HCT116 (cell line): ENCODE measurements around the gene IER3IP1. TPM values are rescaled to one million over a fixed set of nuclear protein-coding genes. Genes with fewer than 3 reads are reported as not detected.
A peak's percentile ranks its signal among the peaks of the same experiment; 100 is the strongest.

Experiments
- ATAC-seq: fragments of 200-7000 bp; cut with Tn5 transposase; 2 replicates; pipeline ENCODE4 v1.9.1; 2020; ENCODE audit warnings: mild to moderate bottlenecking, moderate library complexity
- BruUV-seq: library from RNA; stranded (reverse); fragments of 400-500 nt; replicated peaks from 2 replicates; lab custom pipeline; 2021; lab: Mats Ljungman, UMichigan
- CTCF ChIA-PET: fragments of 300-600 bp; sonication (Branson Sonifier 250); formaldehyde crosslinking; loops from one replicate; lab custom pipeline; 2021; ENCODE audit warnings: antibody characterized with exemption; lab: Charles Lee
- POLR2A ChIA-PET: fragments of 300-600, 350-600 bp; sonication (Branson Sonifier 250); formaldehyde crosslinking; loops from one replicate; lab custom pipeline; 2021; ENCODE audit warnings: antibody characterized with exemption; lab: Charles Lee
- RAD21 ChIA-PET, 2 experiments: fragments of 300-600 bp; sonication (Branson Sonifier 250); formaldehyde crosslinking; loops; one replicate each; lab custom pipeline; 2023; ENCODE audit warnings: low total read pairs in 2 of 2; ENCODE audit not compliant: uncharacterized antibody in 2 of 2, unreplicated experiment in 2 of 2, low non-redundant PET in 1 of 2; lab: Charles Lee
- DNase-seq: peaks from one replicate; pipeline ENCODE4 v3.0.0-alpha.2; 2010; ENCODE audit warnings: low read depth, low spot score
- H2AFZ ChIP-seq: fragments of 200-600 bp; shearing (Covaris generic), sonication (generic); 2 replicates; pipeline ENCODE4 v1.6.1; 2017; ENCODE audit warnings: low read depth, mixed run types, mixed read lengths, antibody characterized with exemption, low read length; ENCODE audit not compliant: poor library complexity, severe bottlenecking
- H3K27ac ChIP-seq: 2 replicates; pipeline ENCODE4 v1.5.1; 2012; ENCODE audit warnings: low read depth, low read length
- H3K27me3 ChIP-seq: fragments of 200-600 bp; sonication (generic); 2 replicates; pipeline ENCODE4 v1.6.1; 2016; ENCODE audit warnings: mixed run types, low read length, mixed read lengths; ENCODE audit not compliant: insufficient read depth
- H3K36me3 ChIP-seq, 2 experiments: fragments of 200-500 bp in 1 of 2; fragments of 200-600 bp in 1 of 2; sonication (Bioruptor generic) in 1 of 2; sonication (generic) in 1 of 2; 2 replicates each; pipeline versions ENCODE4 v1.5.1 to v1.6.1; 2014 to 2016; ENCODE audit warnings: low read length in 2 of 2, inconsistent platforms in 1 of 2, mixed read lengths in 1 of 2, mixed run types in 1 of 2; ENCODE audit not compliant: insufficient read depth in 2 of 2, control insufficient read depth in 1 of 2
- H3K4me1 ChIP-seq, 2 experiments: fragments of 200-600 bp in 1 of 2; sonication (generic) in 1 of 2; 2 replicates each; pipeline versions ENCODE4 v1.5.1 to v1.6.1; 2012 to 2017; ENCODE audit warnings: low read length in 2 of 2, inconsistent platforms in 1 of 2, mild to moderate bottlenecking in 1 of 2, mixed read lengths in 1 of 2, mixed run types in 1 of 2, moderate library complexity in 1 of 2; ENCODE audit not compliant: insufficient read depth in 2 of 2, control insufficient read depth in 1 of 2
- H3K4me2 ChIP-seq: fragments of 200-600 bp; sonication (generic); 2 replicates; pipeline ENCODE4 v1.6.1; 2017; ENCODE audit warnings: mixed run types, low read length, mixed read lengths
- H3K4me3 ChIP-seq, 2 experiments: fragments of 200-600 bp in 1 of 2; sonication (generic) in 1 of 2; replicated peaks in 1 of 2; 2 replicates each; pipeline ENCODE4 v1.5.1; 2011 to 2016; ENCODE audit warnings: low read length in 2 of 2, control low read depth in 1 of 2, low read depth in 1 of 2, mild to moderate bottlenecking in 1 of 2, mixed read lengths in 1 of 2, mixed run types in 1 of 2
- H3K79me2 ChIP-seq: fragments of 200-600 bp; sonication (generic); 2 replicates; pipeline ENCODE4 v1.6.1; 2017; ENCODE audit warnings: mild to moderate bottlenecking, mixed run types, low read length, moderate library complexity, mixed read lengths; ENCODE audit not compliant: insufficient read depth
- H3K9ac ChIP-seq: fragments of 200-600 bp; sonication (generic); 2 replicates; pipeline ENCODE4 v1.6.1; 2016; ENCODE audit warnings: low read length, mixed read lengths
- H3K9me2 ChIP-seq: fragments of 200-600 bp; sonication (generic), shearing (Covaris generic); 2 replicates; pipeline ENCODE4 v1.6.1; 2017; ENCODE audit warnings: mixed run types, mild to moderate bottlenecking, moderate library complexity; ENCODE audit not compliant: insufficient read depth
- H3K9me3 ChIP-seq, 2 experiments: fragments of 200-500 bp in 1 of 2; fragments of 200-600 bp in 1 of 2; sonication (Bioruptor generic) in 1 of 2; sonication (generic) in 1 of 2; 2 replicates each; pipeline ENCODE4 v1.6.1; 2014 to 2017; ENCODE audit warnings: low read length in 2 of 2, mixed read lengths in 2 of 2, inconsistent platforms in 1 of 2, low read depth in 1 of 2, mild to moderate bottlenecking in 1 of 2, mixed run types in 1 of 2, moderate library complexity in 1 of 2; ENCODE audit not compliant: control insufficient read depth in 1 of 2, insufficient read depth in 1 of 2
- H4K20me1 ChIP-seq: fragments of 200-600 bp; sonication (generic), shearing (Covaris generic); 2 replicates; pipeline ENCODE4 v1.6.1; 2017; ENCODE audit warnings: mixed run types, mild to moderate bottlenecking, moderate library complexity; ENCODE audit not compliant: insufficient read depth
- CBX3 ChIP-seq: IDR thresholded peaks from 2 replicates; pipeline ENCODE4 v1.6.1; 2012; ENCODE audit warnings: low read depth
- CTCF ChIP-seq, 3 experiments: fragments of 200-600 bp in 1 of 3; sonication (generic) in 1 of 3; IDR thresholded peaks in 2 of 3; conservative IDR thresholded peaks in 1 of 3; 2 replicates each; pipeline ENCODE4 v1.5.1; 2012 to 2017; ENCODE audit warnings: low read depth in 2 of 3, low read length in 2 of 3, antibody characterized with exemption in 1 of 3, borderline replicate concordance in 1 of 3, control low read depth in 1 of 3, mild to moderate bottlenecking in 1 of 3, mixed read lengths in 1 of 3, mixed run types in 1 of 3, moderate library complexity in 1 of 3; ENCODE audit not compliant: insufficient read depth in 1 of 3
- MAX ChIP-seq: IDR thresholded peaks from 2 replicates; pipeline ENCODE4 v1.6.1; 2012
- POLR2A ChIP-seq: IDR thresholded peaks from 2 replicates; pipeline ENCODE4 v1.7.0; 2011; ENCODE audit warnings: borderline replicate concordance; ENCODE audit not compliant: insufficient read depth, insufficient read length; ENCODE audit errors: extremely low read depth
- POLR2AphosphoS5 ChIP-seq: IDR thresholded peaks from 2 replicates; pipeline ENCODE4 v1.6.1; 2011; ENCODE audit warnings: mild to moderate bottlenecking, low read depth, low read length, moderate library complexity
- RAD21 ChIP-seq: IDR thresholded peaks from 2 replicates; pipeline ENCODE4 v1.6.1; 2012; ENCODE audit warnings: low read depth, mild to moderate bottlenecking
- REST ChIP-seq: IDR thresholded peaks from 2 replicates; pipeline ENCODE4 v1.6.1; 2012; ENCODE audit warnings: low read depth
- SP1 ChIP-seq: IDR thresholded peaks from 2 replicates; pipeline ENCODE4 v1.6.1; 2012; ENCODE audit warnings: low read depth
- TCF7L2 ChIP-seq: IDR thresholded peaks from 2 replicates; pipeline ENCODE4 v1.7.0; 2011; ENCODE audit warnings: borderline replicate concordance, inconsistent platforms; ENCODE audit not compliant: insufficient read depth, insufficient read length; ENCODE audit errors: extremely low read depth
- YY1 ChIP-seq: IDR thresholded peaks from 2 replicates; pipeline ENCODE4 v1.6.1; 2011; ENCODE audit warnings: low read length, low read depth, moderate library complexity, mild to moderate bottlenecking; ENCODE audit not compliant: insufficient replicate concordance; ENCODE audit errors: extremely low read depth
- ZFX ChIP-seq: fragments of 450-650 bp; IDR thresholded peaks from 2 replicates; pipeline ENCODE4 v1.6.1; 2017
- intact Hi-C: fragments of 100-400 bp; cut with micrococcal nuclease; formaldehyde crosslinking; loops from 2 replicates; pipeline ENCODE4 v1.10.0; 2022
- total RNA-seq: library from RNA; stranded (reverse); gene quantifications from one replicate; pipeline ENCODE4 v1.2.1, GENCODE V29; 2021; ENCODE audit not compliant: unreplicated experiment

The IER3IP1 gene
- total RNA-seq, 1 experiment from 2014 or later, result 12.0 TPM

- no peaks in the 10 kb centered on the region for H3K79me2 ChIP-seq
- H3K4me2 ChIP-seq, result no peak overlapping the region
- no peak for DNase-seq
- intact Hi-C loops, result no loop called here
- ChIA-PET CTCF (interaction anchor here (1.3 kb wide), 1 partner anchor 13 kb away, joined by 3 read pairs; no protein-coding TSS in a partner anchor), RAD21 (no interaction called here), POLR2A (no interaction called here)
- no peaks in the 10 kb centered on the region for H4K20me1 ChIP-seq
- no peaks in the 10 kb centered on the region for H3K36me3 ChIP-seq
- TF ChIP-seq RAD21 (peak; percentile 14; the same call in 1 of the 2 replicates), CTCF (IDR thresholded peaks at IDR 0.05 in 2 of 3, conservative IDR thresholded peaks at IDR 0.05 in 1 of 3; ENCODE audit: borderline replicate concordance in 1 of 3, insufficient read depth in 1 of 3, low read depth in 2 of 3, low read length in 2 of 3) (no peak)
- no peaks in the 10 kb centered on the region; the same call in none of the 2 replicates for H3K27me3 ChIP-seq
- no peak overlapping the region for H3K4me3 ChIP-seq
- BruUV-seq, result no TSS peak
- H2AFZ ChIP-seq, result no peak overlapping the region
- H3K9me2 ChIP-seq, result no peaks in the 10 kb centered on the region
- no peaks in the 10 kb centered on the region for H3K9me3 ChIP-seq
- ATAC-seq, result no peak
- no peak overlapping the region for H3K27ac ChIP-seq
- H3K9ac ChIP-seq, result no peak overlapping the region
- no peaks in the 10 kb centered on the region for H3K4me1 ChIP-seq
Measured at GRCh38 chr18:47191961-47192360, 15.8 kb upstream of the IER3IP1 start.

- ATAC-seq (no peak), DNase-seq (no peak)
- Histone ChIP-seq H3K4me2 (no peak overlapping the region), H3K4me3 (no peak overlapping the region), H3K9me3 (peaks cover 0 to 3% of the 10 kb centered on the region in 2 experiments; a peak in 1 of 4 replicates), H3K4me1 (no peaks in the 10 kb centered on the region), H3K9me2 (no peaks in the 10 kb centered on the region), H3K27me3 (no peaks in the 10 kb centered on the region; the same call in 1 of the 2 replicates), H3K36me3 (no peaks in the 10 kb centered on the region), H3K27ac (no peak overlapping the region), H3K79me2 (no peaks in the 10 kb centered on the region), H3K9ac (no peak overlapping the region), H2AFZ (no peak overlapping the region), H4K20me1 (no peaks in the 10 kb centered on the region)
- intact Hi-C loops, result no loop called here
- CTCF ChIA-PET, result interaction anchor here (1.0 to 2.3 kb wide), 2 partner anchors 17 to 118 kb away, joined by 3 to 6 read pairs; no protein-coding TSS in a partner anchor
- RAD21 ChIA-PET, result no interaction called here
- BruUV-seq, result no TSS peak
- POLR2A ChIA-PET, result no interaction called here
- TF ChIP-seq TCF7L2 (no peak), SP1 (no peak), CTCF (IDR thresholded peaks at IDR 0.05 in 2 of 3, conservative IDR thresholded peaks at IDR 0.05 in 1 of 3; ENCODE audit: borderline replicate concordance in 1 of 3, insufficient read depth in 1 of 3, low read depth in 2 of 3, low read length in 2 of 3) (no peak), REST (no peak), CBX3 (no peak), YY1 (no peak), POLR2AphosphoS5 (no peak), MAX (no peak), ZFX (no peak), POLR2A (no peak)
Measured at GRCh38 chr18:47187721-47188120, 11.6 kb upstream of the IER3IP1 start.
